HG03066 (cell line): Measurements from ENCODE around the gene GABRD.

Source experiments
- ATAC-seq: cut with Tn5 transposase; IDR thresholded peaks from one replicate; pipeline ENCODE4 v1.9.1; 2021; ENCODE audit warnings: low read depth; ENCODE audit not compliant: unreplicated experiment

Gene GABRD

DNA sequence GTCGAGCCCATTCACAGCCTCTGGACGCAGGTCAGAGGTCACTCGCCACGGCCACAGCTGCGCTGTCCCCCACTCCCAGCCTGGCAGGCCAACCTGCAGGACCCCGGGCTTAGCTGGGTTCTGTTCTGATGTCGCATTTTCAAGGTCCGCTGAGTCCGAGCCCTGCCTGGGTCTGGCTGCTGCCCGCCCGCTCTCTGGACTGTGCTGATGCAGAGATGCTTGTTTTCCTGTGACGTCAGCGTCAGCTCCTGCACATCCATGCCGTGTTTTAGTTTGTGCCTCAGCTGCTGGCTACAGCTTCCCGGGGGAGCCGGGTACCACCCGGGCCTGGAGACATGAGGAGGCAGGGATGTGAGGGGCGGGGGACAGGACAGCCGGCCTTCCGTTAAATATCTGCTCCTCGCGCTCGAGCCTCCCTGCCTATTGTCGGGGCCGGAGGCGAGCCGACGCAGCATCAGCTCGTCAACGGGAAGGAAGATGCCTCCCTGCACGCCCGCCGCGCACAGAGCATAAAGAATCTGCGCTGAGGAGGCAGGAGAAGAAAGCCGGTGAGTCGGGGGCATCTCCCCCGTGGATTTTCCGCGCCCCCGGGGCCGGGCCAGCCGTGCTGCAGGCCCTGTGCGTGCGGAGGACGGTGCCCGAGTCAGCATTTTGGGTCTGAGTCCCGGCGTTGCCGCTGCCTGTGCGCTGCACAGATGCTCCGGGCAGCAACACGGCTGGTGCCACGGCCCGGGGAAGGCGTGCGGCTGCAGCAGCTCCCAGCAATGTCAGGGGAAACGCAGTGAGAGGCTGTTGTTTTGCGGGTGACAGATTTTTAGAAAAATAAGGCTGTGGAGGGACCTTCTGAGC is 54.5 kb downstream of the GABRD start:
- ATAC-seq, result no peak

DNA sequence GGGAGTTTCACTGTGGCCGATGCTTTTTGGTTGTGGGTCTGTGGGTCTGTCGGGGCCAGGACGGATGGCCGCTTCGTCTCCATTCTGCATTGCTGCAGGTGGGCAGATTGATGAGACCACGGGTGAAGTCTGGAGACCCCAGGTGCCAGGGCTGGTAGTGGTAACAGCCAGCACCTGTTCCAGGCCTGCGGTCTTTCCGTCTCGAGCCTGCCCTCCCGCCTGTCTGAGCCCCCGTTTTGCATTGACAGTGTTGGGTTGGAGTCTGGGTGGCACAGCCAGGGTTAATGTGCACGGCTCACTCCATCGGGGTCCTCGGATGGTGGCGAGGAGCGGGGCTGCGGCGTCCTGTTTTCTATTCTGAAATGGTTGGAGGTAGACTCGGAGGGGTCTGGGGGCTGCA is 55.3 kb downstream of the GABRD start:
- no peak for ATAC-seq

DNA sequence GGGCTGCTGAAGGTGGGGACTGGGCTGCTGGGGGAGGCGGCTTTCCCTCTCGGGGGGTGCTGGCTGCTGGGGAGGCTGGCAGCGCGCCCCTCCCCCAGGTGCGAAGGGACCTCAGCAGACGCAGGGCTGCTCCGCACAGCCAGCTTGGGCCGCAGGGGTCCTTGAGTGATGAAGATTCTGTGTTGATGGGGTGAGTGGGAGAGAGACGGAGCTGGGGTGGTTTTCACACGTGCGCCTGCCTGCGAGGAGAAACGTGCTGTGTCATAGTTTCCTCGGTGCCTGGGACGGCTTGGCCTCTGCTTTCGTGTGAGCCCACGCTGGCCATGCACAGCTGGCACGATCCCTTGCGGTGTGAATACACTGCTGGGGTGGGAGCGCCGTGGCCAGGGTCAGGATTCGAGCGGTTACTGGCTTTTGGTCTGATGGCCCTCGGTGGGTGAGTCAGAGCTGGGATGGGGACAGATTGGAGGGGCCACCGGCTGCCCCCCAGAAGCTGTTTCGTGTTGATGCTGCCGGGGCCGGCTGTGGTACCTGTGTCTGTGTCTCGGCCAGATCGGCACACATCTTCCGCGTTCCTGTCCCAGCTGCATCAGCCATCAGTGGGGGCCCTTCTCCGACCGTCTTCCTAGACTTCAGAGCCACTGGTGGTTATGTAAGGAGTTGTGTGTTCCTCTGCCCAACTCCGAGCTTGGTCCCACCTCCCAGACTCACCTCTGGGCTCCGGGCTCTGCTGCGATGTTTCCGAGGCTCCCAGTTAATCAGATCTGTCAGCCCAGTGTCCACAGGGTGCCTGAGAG is 56.0 kb downstream of the GABRD start:
- ATAC-seq, result no peak

DNA sequence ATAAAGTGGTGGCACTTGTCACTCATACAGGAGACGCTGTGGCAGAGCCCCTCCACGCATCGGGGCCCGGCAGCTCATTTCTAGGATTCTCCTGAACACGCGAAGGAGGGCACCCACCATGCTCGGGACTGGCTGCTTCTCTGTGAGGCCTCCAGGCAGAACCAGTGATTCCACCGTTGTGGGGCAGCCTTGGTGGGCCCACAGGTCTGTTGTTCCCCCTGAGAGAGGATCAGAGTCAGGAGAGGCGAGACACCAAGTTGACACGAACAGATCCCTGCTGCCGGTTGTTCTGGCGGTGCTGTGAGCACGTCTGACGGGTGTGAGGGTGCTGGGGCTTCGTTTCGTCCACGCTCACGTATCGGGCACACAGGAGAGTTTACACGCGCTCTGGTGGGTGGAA is 57.7 kb downstream of the GABRD start:
- no peak for ATAC-seq

DNA sequence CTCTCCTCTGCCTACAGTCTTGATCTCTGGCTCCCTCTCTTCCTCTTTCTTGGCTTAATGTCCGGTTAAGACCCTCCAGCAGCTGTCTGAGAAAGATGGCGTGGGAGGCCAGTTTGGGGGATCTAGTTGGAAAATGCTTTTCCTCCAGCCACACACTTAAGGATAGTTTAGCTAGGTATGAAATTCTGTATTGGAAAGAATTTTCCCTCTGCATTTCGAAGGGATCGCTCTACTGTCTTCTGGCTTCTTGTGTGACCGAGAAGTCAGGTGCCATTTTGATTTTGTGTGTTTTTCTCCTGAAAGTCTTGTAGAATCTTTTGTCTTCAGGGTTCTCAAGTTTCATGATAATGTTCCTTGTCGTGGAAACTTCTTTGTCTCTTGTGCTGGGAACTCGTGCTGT is 59.0 kb downstream of the GABRD start:
- no peak for ATAC-seq

DNA sequence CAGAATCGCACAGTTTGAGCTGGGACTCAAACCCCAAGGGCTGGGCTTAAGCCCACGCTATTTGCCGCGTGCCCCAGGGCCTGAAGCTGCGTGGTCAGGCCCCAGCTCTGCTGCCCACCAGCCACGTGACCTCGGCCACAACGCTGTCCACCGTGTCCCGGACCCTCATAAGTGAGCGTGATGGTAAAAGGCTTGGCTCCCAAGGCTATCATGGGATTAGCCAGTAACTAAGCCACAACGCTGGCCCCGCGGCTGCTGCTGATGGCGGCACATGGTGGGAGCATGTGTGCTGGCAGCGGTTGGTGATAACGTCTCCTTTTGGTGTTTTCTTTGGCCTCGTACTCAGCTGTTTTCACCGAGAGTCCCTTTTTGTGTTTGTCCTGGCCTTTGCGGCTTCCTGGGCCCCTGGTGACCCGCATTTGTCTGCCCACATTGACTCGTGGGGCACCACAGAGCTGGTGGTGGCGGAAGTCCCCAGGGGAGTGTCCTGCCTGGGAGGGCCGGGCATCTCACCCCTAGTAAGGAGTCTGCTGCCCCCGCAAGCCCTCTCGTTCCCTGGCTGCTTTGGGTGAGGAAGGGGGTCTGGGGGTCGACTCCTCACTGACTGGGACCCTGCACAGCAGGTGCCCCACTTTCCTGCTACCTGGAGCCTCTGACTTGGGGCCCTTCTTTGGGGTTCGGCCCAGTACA is 60.4 kb downstream of the GABRD start:
- no peak for ATAC-seq

DNA sequence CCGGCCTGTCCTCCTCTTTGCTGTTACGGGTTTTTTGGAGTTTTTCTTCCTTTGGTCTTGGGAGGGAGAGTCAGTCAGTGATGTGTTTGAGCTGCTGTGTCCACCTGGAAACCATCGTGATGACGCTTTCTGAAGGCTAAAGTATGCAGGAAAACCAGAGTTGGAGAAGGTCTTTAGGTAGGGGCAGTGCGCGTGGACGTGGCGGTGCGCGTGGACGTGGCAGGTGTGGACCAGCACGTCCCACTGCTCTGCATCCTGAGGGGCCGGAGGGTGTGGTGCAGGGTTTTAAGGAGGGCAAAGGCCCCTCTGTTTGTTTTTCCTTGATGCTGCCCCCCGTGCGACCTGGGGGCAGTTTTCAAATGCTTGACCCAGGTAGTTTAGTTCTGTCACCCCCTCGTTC is 61.0 kb downstream of the GABRD start:
- no peak for ATAC-seq
